Stimulated activated CD4-positive, alpha-beta T cell treated with anti-CD3 and anti-CD28 coated beads, Interleukin-4, amount 100 ng/mL, for 48 hours (primary cell): ENCODE measurements around the gene GOLPH3.
"Not testable (repeated sequence)": the region's sequence is repeated elsewhere in the genome, so short reads cannot be mapped to it uniquely, and the experiment has no call there.

Experiments
- DNase-seq, 2 donors: peaks; one replicate each; pipeline ENCODE4 v3.0.0-alpha.2; 2020; ENCODE audit warnings: low read depth in 2 of 2

Gene GOLPH3

GRCh38 chr5:32135086-32135485 is 39.0 kb downstream of the GOLPH3 start:
- no peak for DNase-seq

GRCh38 chr5:32132757-32133156 is 41.4 kb downstream of the GOLPH3 start:
- no peak for DNase-seq

- no peak for DNase-seq
These were observed 42.5 kb downstream of the GOLPH3 start for GRCh38 chr5:32131604-32132003.

GRCh38 chr5:32130865-32131264 is 43.3 kb downstream of the GOLPH3 start:
- DNase-seq: no peak

- no peak for DNase-seq
These were observed 45.0 kb downstream of the GOLPH3 start for GRCh38 chr5:32129074-32129598.

- DNase-seq: no peak
These were observed 46.4 kb downstream of the GOLPH3 start for GRCh38 chr5:32127711-32128110.

- no peak for DNase-seq
These were observed 47.4 kb downstream of the GOLPH3 start for GRCh38 chr5:32126691-32127090.

GRCh38 chr5:32123889-32124676 is 50.0 kb downstream of the GOLPH3 start:
- DNase-seq: no peak

GRCh38 chr5:32123058-32123805 is 50.9 kb downstream of the GOLPH3 start:
- no peak for DNase-seq

- not testable (repeated sequence) for DNase-seq
These were observed 55.2 kb downstream of the GOLPH3 start for GRCh38 chr5:32118922-32119321.

GRCh38 chr5:32116574-32117313 is 57.4 kb downstream of the GOLPH3 start:
- no peak for DNase-seq

- no peak for DNase-seq
These were observed 58.1 kb downstream of the GOLPH3 start for GRCh38 chr5:32115985-32116384.

GRCh38 chr5:32110111-32110696 is 63.9 kb downstream of the GOLPH3 start:
- no peak for DNase-seq

GRCh38 chr5:32109236-32109635 is 64.9 kb downstream of the GOLPH3 start:
- DNase-seq: no peak

GRCh38 chr5:32108167-32108566 is 66.0 kb downstream of the GOLPH3 start:
- DNase-seq: no peak

- no peak for DNase-seq
These were observed 66.8 kb downstream of the GOLPH3 start for GRCh38 chr5:32107291-32107690.

- DNase-seq: no peak
These were observed 70.6 kb downstream of the GOLPH3 start for GRCh38 chr5:32103521-32103920.

GRCh38 chr5:32102254-32102986 is 71.7 kb downstream of the GOLPH3 start:
- no peak for DNase-seq

GRCh38 chr5:32100691-32101302 is 73.3 kb downstream of the GOLPH3 start:
- DNase-seq: no peak

GRCh38 chr5:32100230-32100629 is 73.9 kb downstream of the GOLPH3 start:
- DNase-seq: no peak
